ENCODE measurements around the gene CEBPZOS.

CEBPZOS gene

GRCh38 chr2:37244017-37244416, 47.7 kb downstream of the CEBPZOS start:
- no peak for DNase-seq

GRCh38 chr2:37244755-37245154, 48.5 kb downstream of the CEBPZOS start:
- no peak for DNase-seq

DNA sequence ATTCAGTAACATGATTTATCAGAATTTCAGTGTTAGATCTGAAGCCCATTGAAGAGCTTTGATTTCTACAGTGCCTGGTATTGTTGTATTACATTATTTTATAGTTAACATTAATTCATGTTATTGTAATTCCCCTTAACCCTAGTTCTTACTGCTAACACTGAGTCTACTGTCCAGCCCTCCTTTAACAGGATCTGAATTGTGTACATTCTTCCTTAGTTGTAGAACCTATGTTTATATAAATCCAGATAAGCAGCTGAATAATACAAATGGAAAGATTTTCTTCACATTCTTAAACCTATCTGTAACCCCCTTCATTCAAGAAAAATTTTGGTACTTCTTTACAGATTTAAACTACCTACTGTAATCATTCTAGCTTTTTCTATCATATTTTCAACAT, 49.9 kb downstream of the CEBPZOS start:
- DNase-seq, result no peak

- DNase-seq, result no peak
These were observed 54.8 kb downstream of the CEBPZOS start for GRCh38 chr2:37250869-37251740.

Data from activated effector memory CD4-positive, alpha-beta T cell treated with Interleukin-2 at 50 U/mL for 16 hours (primary cell).